ENCODE measurements around the gene PMEPA1.

Gene PMEPA1

DNA sequence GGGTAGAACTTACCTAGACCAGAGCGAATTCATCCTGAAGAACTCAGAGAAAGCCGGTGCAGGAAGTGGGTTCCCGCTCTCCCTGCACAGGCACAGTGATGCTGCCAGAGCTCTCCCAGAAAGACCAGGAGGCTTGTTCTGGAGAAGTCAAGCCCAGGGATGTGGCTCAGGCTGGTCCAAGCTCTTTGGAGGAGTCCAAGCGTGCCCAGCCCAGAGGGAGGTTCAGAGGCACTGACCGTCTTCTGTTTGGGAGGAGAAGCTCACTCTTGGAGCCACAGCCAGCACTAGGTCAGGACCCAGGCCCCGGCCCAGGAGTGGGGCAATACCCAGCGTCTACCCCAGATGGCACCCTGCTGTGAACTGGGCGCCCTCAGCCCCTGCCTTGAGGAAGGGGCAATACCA, 1.5 kb upstream of the PMEPA1 start:
- DNase-seq, result no peak

DNA sequence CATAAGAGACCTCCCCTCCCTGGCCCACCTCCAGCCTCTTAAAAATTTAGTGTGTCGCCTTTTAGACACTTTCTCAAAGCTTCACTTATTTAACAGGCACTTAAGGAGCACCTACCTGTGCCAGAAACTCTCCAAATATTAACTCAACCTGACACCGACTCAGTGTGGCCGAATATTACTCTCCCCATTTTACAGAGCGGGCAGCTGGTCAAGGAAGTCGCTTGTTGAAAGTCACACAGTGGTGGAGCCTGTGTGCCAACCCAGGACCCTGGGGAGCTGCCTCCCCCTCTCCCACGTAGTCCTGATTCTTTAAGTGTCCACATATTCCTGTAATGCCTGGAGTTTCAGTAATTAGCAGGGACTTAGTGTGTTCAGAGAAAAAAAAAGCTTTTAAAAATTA, 1.0 kb upstream of the PMEPA1 start:
- no peak for DNase-seq

DNA sequence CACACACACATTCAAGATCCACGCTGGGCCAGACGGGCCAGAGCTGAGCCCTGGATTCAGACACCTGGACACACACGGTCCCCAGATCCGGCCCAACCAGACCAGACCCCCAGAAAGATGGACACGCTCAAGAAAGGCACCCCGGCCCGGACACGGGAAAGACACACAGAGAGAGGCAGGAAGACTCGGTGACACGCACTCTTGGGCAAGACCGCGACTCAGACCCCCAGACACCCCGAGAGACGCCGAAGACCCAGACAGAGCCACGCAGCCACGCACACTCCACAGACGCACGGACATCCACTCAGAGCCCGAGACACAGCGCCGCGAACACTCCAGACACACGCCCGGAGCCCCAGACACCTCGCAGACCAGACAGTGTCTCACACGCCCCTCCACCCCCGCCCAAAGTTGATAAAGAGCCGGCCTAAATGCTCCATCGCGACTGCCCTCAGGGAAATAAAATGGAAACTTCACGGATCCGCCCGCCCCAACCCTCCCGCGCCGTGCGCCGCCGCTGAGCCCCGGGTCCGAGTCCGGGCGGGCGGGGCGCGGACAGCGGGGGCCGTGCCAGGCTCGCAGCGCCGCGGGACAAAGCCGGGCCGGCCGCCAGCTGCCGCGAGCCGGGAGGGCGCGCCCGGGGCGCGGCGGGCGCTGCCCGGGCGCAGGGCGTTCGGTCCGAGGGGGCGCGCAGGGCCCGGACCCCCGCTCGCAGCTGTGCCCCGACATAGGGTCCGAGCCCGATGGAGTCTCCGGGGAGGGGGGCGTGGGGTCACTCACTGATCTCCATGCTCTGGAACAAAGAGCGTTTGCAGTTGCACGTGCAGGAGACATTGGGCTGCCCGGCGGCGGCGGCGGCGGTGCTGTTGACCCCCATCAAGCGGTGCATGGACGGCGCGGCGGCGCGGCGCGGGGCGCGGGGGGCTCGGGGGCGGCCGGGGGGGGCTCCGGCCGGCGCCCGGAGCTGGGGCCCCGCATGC, 831 bp downstream of the PMEPA1 start:
- peak; percentile 18 for DNase-seq

DNA sequence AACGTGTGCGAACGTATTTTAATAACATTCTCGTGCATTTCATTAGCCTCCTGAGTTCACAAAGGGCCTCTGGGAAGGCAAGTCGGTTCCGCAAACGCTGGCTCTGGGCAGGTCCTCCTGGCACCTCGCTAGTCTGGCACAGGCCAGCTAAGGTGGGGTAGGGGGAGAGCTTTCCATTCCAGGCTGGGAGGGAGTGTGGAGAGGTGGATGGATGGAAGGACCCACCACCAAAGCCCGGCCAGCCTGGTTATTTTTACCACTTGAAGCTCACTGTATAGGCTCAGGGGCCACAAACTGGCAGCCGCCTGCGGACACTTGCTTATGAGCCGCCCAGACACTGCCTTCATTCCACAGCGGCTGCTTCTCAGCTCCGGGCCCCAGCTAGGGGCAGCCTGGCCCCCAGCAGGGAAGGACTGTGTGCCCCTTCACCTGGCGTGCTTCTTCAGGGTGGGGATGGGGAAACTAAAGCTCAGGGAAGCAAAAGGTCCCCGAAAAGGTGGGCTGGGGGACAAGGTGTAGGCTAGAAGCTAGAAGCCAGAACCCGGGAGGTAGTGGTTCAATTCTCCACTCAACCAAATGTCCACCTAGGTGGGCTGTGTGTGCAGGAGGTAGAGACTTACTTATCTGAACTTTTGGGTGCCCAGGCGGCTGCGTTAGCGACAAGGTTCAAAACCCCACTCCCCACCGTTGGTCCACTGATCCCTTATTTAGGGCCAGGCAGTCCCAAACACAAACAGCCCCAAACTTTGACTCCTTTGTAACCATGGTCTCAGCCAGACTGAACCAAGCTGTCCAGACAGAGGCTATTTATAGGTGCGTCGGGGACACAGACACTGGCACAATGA, 1.7 kb downstream of the PMEPA1 start:
- no peak for DNase-seq

DNA sequence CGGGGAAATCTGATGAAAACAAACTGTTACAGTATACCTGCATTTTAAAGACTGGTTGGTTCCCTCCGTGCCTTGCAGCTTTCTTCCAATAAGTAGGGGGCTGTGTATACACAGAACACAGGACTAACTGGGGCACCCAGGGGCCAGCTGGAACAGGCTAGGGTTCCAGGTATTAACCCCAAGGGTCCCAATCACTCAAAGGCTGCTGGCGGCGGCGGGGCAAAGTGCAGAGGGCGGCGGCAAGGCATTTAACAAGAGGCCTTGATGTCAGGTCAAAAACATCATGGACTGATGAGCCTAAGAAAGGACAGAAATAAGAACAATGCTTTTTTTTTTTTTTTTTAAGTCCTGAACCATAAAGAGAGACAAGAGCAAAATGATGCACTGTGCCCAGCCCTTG, 2.5 kb downstream of the PMEPA1 start:
- no peak for DNase-seq

DNA sequence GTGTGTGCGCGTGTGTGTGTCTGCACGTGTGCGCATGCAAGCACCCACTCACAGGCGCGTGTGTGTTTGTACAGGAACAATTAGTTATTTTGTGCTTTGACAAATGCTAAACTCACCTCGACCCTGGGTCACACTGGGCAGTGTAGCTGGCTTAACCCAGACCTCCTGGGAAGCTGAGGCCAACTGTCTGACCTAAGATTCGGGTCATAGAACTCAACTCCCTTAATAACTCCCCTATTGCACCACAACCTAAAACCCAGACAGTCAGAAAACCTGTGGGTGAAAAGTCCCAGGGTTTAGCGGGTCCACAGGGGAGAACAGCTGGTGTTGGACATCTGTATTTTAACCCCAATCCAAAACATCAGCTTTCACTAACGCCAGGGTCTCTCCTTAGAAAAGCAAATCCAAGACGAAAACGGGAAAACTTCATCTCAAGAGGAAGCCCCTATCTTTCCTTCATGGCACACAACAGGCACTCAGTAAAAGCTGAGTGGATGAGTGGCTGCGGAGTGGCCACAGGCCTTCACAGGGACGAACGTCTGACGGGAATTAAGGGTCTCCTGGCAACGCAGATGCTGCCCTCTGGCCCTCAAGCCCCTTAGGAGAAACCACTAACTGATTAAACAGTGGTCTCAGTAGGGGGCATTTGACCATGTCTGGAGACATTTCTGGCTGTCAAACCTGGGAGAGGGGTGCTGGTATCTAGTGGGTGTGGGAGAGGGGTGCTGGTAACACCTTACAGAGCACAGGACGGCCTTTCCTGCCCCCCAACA, 4.5 kb downstream of the PMEPA1 start:
- DNase-seq, result no peak

DNA sequence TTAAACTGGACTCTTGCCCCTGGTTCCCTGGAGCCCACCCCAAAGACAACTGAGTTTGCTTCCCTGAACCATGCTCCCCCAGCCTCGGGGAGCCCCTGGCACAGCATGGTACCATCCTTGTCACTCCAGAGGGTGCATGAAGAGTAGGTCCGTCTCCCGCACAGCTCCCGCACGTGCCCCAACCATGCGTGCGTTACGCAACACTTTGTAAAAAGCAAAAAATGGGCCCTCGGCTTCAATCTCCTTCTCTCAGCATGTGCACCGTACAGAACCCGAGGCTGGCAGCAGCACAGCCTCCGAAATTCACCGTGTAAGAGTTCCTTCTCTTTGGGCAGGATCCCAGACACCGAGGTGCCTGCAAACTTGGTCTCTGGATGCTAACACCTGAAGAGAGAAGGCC, 5.6 kb downstream of the PMEPA1 start:
- DNase-seq, result no peak

DNA sequence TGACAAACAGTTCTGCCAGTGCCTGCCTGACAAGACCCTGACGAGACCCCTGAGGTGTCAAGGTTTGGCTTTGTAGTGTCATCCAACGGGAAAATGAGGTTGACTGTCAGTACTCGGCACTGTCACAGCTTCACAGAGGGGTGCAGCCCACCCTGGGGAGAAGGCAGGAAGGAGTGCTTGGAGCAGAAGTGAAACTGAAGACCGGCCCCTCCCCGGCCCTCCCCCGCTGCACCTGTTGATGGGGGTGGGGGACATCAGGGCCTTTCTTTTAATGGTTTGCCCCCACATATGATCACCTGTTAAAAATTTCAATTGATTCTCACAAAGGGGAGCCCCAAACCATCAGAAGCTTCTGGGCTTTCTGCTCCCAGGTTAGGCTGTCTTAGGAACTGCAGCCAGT, 6.8 kb downstream of the PMEPA1 start:
- DNase-seq, result no peak

DNA sequence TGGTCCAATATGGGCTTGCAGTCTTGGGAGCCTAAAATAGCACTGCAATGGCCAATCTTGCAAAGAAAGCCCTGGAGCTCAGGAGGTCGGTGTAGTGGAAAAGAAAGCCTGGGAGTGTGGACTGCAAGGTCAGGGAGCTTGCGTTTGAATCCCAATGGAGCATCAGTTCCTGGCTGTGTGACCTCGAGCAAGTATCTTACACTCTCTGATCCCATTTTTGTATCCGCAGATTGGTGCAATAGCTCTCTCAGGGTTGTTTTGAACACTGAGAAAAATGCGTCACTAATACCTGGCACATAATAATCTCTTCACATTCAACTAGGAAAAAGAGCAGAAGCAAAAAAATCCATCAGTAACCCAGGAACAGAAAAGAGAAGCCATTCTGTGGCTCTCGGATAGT, 7.3 kb downstream of the PMEPA1 start:
- no peak for DNase-seq

DNA sequence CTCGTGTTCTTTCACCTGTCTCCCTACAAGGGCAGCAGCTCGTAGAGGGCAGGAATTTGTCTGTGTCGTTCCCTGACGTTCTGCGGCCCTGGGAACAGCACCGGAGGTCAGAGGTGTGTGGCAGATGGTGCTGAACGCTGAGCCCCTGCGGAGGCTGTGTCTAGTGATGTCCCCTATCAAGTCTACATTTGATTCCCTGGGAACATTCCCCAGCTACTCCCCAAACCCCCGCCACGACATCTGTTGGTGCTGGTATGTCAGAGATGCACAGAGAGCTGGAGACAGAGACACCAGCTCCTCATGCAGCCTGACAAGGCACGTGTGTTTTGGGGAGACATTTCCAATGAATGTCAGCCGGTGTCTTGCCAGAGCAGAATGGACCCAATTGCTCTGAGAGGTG, 7.7 kb downstream of the PMEPA1 start:
- DNase-seq, result no peak

DNA sequence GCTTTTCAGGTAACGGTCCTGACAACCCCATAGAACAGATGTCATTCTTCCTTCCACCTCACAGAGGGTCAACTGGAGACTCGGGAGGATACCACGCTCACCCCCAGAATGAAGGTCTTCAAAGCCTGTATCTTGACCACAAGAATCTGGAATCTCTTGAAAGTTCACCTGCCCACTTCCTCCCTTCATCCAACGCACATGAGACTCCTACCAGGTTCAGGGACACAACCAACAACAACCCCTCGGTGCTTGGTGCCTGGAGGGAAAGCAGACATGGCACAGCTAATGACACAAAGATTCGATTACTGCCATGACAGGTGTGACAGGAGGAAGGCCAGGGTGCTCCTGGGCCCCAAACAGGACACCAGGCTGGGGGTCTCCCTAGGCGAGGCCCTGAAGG, 8.2 kb downstream of the PMEPA1 start:
- DNase-seq, result no peak

DNA sequence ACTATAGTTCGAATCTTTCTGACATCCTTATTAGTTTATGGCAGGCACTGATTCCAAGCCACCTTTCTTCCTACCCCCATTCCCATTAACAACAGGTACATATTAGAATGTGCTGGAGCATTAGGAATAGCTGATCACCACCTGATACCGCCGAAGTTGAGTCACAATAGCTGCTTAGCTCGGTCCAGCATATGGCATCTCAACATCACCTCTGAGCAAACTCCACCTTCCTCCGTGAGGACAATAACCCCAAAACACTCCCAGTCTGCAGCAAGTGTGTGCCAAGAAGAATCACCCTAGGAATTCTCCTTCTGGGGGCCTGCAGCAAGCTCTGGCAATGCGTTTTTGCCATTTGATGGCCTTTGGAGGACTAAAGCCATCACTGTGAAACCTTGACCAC, 8.7 kb downstream of the PMEPA1 start:
- DNase-seq, result no peak

DNA sequence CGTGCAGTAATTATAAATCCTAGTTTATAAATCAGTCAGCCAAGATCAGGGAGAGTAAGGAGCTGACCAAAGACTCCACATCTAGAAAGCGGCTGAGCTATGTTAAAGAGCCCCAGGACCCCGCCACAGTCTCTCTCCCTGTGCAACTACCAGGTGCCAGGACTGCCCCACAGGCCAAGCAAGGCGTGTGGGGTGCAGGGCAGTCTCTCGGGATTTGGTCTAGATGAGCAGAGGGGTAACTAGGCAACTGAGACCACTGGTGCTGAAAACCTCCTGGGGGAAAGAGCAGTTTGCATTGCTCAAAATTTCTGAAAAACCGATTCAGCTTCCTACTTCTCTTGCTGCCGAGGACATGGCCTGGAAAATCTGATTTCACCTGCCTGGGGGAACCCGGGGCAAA, 10.4 kb downstream of the PMEPA1 start:
- no peak for DNase-seq

DNA sequence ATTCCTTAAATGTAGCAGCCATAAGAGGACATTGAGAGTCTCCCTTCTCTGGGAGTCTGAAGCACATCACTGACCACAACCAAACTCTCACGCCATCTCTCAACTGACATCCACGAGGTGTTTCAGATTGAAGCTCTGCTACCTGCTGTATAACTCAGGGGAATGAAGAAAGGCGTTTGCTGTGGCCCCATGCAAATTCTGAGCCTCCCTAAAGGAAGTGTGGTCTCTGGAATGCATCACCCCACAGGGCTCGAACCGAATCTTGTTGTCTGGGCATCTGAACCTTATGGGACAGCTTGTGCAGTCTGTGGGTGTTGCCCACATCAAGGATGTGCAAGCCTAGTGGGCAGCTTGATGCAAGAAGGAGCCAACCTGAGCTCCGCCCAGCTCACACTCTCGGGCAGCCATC, 10.9 kb downstream of the PMEPA1 start:
- no peak for DNase-seq

DNA sequence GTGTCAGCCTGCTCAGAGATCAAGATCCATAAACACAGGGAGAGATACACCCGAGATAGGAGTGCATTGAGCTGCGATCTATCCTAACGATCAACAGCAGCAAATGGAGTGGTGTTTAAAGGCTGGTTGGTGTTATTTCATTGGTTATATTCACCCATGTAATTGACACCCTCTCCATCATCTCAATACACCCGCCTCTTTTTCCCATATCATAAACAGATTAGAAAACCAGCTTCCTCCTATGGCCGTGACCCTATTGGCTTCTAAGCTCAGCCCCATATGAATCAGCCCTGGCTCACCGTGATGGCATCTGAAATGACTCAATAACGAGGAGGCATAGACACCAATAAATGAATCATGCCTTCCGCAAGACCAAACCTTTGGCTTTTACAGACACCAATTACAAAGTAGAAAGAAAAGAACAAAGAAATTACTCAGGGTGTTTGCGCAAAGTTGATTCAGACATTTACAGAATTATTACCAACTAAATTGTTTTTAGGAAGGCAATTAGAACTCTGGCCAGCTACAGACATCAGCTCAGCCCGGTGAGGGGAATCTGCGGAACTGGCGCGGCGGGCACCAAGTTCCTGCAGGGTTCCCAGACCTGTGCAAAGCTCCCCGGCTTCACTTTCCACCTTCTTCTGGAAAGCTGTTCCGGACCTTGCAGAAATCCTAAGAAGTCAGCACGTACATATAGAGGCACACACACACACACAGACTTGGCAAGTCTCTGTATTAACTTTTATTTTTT, 11.5 kb downstream of the PMEPA1 start:
- DNase-seq, result peak; percentile 52

DNA sequence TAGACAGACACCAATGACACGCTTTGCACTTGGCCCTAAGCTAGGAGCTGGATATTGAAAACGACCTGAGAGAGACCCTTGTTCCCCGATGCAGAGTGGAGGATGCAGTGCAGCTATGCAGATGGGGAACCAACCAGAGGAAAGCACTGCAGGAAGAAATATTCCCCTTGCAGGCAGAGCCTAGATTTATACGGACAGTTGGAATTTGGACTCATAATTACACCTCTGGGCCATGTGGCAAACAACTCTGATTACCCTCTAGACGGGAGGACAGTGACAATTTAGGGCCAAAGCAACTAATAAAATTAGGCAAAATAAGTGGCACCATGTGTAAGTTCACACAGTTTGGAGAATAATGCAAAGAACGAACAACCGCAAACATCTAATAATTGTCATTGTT, 12.3 kb downstream of the PMEPA1 start:
- DNase-seq, result no peak

DNA sequence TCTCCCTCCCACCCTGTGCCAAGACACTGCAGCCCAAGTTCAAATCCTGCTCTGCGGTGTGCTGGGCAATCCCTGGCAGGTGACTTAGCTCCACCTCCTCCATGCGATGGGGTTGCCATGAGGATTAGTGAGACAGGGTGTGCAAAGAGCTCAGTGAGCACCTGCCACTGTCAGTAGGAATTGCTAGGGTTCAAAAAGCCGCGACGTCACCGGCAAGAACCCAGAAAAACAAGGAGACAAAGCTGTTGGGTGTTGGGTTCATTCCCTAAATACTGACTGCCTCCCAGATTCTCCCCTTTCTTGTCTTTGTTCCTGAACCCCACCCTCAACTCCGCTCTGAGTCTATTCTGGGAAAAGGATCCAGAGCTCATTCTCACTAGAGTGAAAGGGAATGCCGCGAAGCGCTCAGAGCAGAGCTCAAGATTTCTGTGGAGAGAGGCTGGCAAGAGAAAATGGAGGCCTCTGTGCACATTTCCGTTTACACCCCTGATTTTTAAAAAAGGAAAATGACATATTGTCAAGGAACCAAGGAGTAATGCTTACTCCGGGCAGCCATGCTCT, 13.3 kb downstream of the PMEPA1 start:
- DNase-seq, result no peak

DNA sequence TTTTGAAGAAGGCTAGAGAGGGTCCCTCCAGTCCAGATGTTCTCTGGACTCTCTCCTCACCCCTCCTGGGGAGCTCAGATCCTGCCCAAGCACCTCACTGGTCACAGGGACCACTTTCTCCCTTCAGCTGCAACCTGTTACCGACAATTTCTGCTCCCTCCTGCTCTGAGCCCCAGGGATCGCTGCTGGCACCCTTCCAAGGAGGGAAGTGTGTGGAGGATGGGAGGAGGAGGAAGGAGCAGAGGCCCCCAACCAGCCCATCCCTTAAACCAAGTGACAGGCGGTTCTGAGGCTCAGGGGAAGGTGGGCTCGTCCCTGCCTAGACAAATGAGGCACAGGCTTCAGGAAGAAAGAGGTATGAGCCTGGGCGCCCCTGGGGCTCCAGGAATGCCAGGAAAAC, 13.9 kb downstream of the PMEPA1 start:
- DNase-seq, result no peak

DNA sequence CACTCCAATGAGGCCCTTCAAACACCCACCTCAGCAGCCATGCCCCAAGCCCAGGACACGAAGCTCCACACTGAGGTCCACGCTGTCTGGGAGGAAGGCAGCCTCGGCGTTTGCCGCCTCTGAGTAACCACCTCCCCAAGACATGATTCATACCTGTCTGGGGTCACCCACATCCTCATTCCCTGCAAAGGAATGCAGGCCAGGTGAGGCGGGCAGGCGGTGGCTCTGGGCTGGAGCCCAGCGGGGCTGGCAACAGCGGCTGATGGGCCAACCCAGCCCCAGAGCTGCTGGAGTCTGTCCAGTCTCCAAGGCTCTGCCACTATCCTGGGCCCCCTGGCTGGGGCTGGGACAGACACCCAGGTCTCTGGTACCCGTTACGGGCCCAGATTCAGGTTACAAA, 14.8 kb downstream of the PMEPA1 start:
- no peak for DNase-seq

DNA sequence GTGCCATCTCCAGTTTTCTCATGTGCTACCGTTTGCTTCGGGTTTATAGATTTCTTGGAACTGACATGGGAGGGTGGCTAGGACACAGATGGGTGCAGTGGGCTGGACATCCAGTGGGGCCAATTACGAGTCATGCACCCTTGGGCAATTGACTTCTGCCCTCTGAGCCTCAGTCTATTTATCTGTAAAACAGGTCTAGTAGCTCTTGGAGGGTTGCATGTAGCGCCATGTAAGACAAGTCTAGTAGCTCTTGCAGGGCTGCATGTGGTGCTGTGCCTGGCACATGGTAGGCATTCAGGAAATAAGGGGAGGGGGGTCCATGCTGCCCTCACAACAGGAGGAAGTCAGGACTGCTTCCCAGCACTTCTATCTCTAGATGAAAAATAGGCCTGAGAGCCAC, 15.3 kb downstream of the PMEPA1 start:
- DNase-seq, result no peak

DNA sequence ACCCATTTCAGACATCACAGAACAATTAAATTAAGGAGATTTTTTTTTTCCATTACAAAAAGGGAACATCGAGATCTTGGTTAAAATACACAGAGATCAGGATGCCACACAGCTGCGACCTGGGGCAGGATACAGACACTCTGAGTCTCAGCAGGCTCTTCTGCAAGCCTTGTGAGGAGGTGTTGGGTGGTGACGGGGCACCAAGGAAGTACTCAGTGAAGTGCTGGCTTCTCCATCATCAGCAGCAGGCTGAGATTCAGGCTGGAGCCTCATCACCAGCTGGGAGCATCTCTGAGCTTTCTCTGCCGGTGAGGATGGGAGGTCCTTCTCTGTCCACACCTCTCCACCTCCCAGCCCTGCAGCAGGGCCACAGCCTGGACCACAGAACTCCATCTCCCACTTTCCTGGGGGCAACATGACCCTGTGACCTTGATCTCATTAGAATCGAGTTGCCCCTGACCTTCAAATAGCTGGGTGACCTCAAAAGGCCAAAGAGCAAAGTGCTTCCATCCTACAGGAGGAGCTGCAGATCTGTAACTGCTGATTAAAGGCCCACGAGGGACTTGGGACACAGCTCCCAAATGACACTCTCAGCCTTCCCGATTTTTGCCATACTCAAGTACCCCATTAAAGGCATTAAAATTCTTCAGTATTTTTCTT, 16.0 kb downstream of the PMEPA1 start:
- DNase-seq, result no peak
